HepG2 (cell line): Measurements from ENCODE around the gene MICAL1. TPM values are rescaled to one million over a fixed set of nuclear protein-coding genes. Genes with fewer than 3 reads are reported as not detected.

Experiments
- ATAC-seq: fragments of 200-7000 bp; cut with Tn5 transposase; 3 replicates; pipeline ENCODE4 v1.9.1; 2020; ENCODE audit warnings: mild to moderate bottlenecking, moderate library complexity
- BruUV-seq: library from RNA; stranded (reverse); fragments of 400-500 nt; replicated peaks from 2 replicates; lab custom pipeline; 2021; lab: Mats Ljungman, UMichigan
- CTCF ChIA-PET: fragments of 300-600 bp; formaldehyde crosslinking; extraction: SDS; loops from one replicate; lab custom pipeline; 2021; ENCODE audit warnings: low total read pairs, inconsistent platforms, low intra/inter-chr PET ratio; lab: Yijun Ruan, JAX
- POLR2A ChIA-PET: fragments of 350-600 bp; sonication (Branson Sonifier 250); formaldehyde crosslinking; loops from one replicate; lab custom pipeline; 2020; ENCODE audit warnings: antibody characterized with exemption, inconsistent platforms; lab: Yijun Ruan, JAX
- DNase-seq: peaks from one replicate; pipeline ENCODE4 v3.0.0-alpha.2; 2015; ENCODE audit warnings: low spot score
- FAIRE-seq: peaks from 3 replicates; lab custom pipeline; 2011; peaks lifted over from hg19 to GRCh38; lab: Jason Lieb, UNC
- H2AFZ ChIP-seq: one replicate; pipeline ENCODE4 v1.6.1; 2011; ENCODE audit warnings: low read length, inconsistent platforms
- H3K27ac ChIP-seq: fragments of 300-600 bp; 3 replicates; pipeline ENCODE4 v1.8.0; 2011; ENCODE audit warnings: mixed run types, mild to moderate bottlenecking, mixed read lengths, low read length, inconsistent platforms; ENCODE audit not compliant: insufficient read depth; ENCODE audit errors: extremely low read length
- H3K27me3 ChIP-seq, 2 experiments: fragments of 200-600 bp in 1 of 2; 2 replicates in 1 of 2; 3 replicates in 1 of 2; pipeline versions ENCODE4 v1.6.0 to v1.8.0; 2011; ENCODE audit warnings: low read length in 2 of 2, mild to moderate bottlenecking in 2 of 2, moderate library complexity in 2 of 2, inconsistent platforms in 1 of 2; ENCODE audit not compliant: insufficient read depth in 2 of 2, control insufficient read depth in 1 of 2
- H3K36me3 ChIP-seq, 2 experiments: fragments of 200-600 bp in 1 of 2; replicated peaks in 1 of 2; 2 replicates in 1 of 2; 3 replicates in 1 of 2; pipeline versions ENCODE4 v1.5.1 to v1.8.0; 2011; ENCODE audit warnings: low read length in 2 of 2, inconsistent platforms in 1 of 2; ENCODE audit not compliant: insufficient read depth in 2 of 2, control insufficient read depth in 1 of 2
- H3K4me1 ChIP-seq: 2 replicates; pipeline ENCODE4 v1.5.1; 2012; ENCODE audit warnings: low read length, inconsistent platforms; ENCODE audit not compliant: insufficient read depth
- H3K4me2 ChIP-seq: 2 replicates; pipeline ENCODE4 v1.6.0; 2011; ENCODE audit warnings: low read depth, low read length, inconsistent platforms
- H3K4me3 ChIP-seq, 3 experiments: fragments of 200-600 bp in 1 of 3; sonication (generic), shearing (Covaris generic) in 1 of 3; replicated peaks in 1 of 3; 2 replicates each; pipeline ENCODE4 v1.5.1; 2011 to 2016; ENCODE audit warnings: low read length in 3 of 3, inconsistent platforms in 2 of 3, low read depth in 2 of 3, mild to moderate bottlenecking in 2 of 3, control low read depth in 1 of 3, mixed read lengths in 1 of 3; ENCODE audit not compliant: insufficient read depth in 1 of 3
- H3K79me2 ChIP-seq: one replicate; pipeline ENCODE4 v1.6.1; 2011; ENCODE audit warnings: low read length, inconsistent platforms; ENCODE audit not compliant: insufficient read depth
- H3K9ac ChIP-seq: 2 replicates; pipeline ENCODE4 v1.6.0; 2011; ENCODE audit warnings: mild to moderate bottlenecking, low read depth, low read length, inconsistent platforms; ENCODE audit not compliant: insufficient read depth
- H3K9me3 ChIP-seq: 2 replicates; pipeline ENCODE4 v1.5.1; 2012; ENCODE audit warnings: mild to moderate bottlenecking, low read length
- H4K20me1 ChIP-seq: 2 replicates; pipeline ENCODE4 v1.6.0; 2011; ENCODE audit warnings: inconsistent platforms, mild to moderate bottlenecking, low read length, moderate library complexity; ENCODE audit not compliant: insufficient read depth
- JUNB ChIP-seq: sonication (generic); formaldehyde crosslinking; IDR thresholded peaks from 2 replicates; pipeline ENCODE4 v1.8.0; 2022; ENCODE audit warnings: missing genetic modification reagents, mild to moderate bottlenecking, borderline replicate concordance
- KLF11 ChIP-seq: IDR thresholded peaks from 2 replicates; pipeline ENCODE4 v1.6.1; 2016; ENCODE audit warnings: missing compliant biosample characterization
- SALL1 ChIP-seq: sonication (generic); formaldehyde crosslinking; IDR thresholded peaks from 2 replicates; pipeline ENCODE4 v1.8.0; 2022; ENCODE audit warnings: mild to moderate bottlenecking, missing genetic modification reagents
- SATB2 ChIP-seq: sonication (generic); formaldehyde crosslinking; IDR thresholded peaks from 2 replicates; pipeline ENCODE4 v1.5.0; 2020; ENCODE audit warnings: missing genetic modification reagents
- ZC3H4 ChIP-seq: sonication (generic); formaldehyde crosslinking; IDR thresholded peaks from 2 replicates; pipeline ENCODE4 v1.4.0; 2020; ENCODE audit warnings: missing genetic modification reagents, borderline replicate concordance
- ZNF260 ChIP-seq: sonication (generic); formaldehyde crosslinking; IDR thresholded peaks from 2 replicates; pipeline ENCODE4 v1.4.0; 2020; ENCODE audit warnings: missing genetic modification reagents, low read depth, mild to moderate bottlenecking, borderline replicate concordance
- ZNF570 ChIP-seq: sonication (generic); formaldehyde crosslinking; IDR thresholded peaks from 2 replicates; pipeline ENCODE4 v1.4.0; 2020; ENCODE audit warnings: mild to moderate bottlenecking, missing genetic modification reagents, borderline replicate concordance
- ZNF577 ChIP-seq: sonication (generic); formaldehyde crosslinking; IDR thresholded peaks from 2 replicates; pipeline ENCODE4 v1.4.0; 2020; ENCODE audit warnings: mild to moderate bottlenecking, low read depth, missing genetic modification reagents, borderline replicate concordance
- WGBS: methylation state at CpG from one replicate; pipeline ENCODE4 v1.1.6; 2017; ENCODE audit warnings: low lambda C conversion rate; 5-methylcytosine and 5-hydroxymethylcytosine counted together
- in situ Hi-C: cut with HindIII; loops from 2 replicates; pipeline ENCODE4 v1.10.0; 2017; ENCODE audit warnings: low pct_unique_long_range_greater_than_20kb; ENCODE audit not compliant: extremely low pct_ligation_motif_present
- intact Hi-C: fragments of 100-400 bp; cut with micrococcal nuclease; formaldehyde crosslinking; loops from one replicate; pipeline ENCODE4 v1.10.0; 2022; ENCODE audit not compliant: unreplicated experiment
- polyA plus RNA-seq, 8 experiments: library from polyadenylated mRNA; depleted of rRNA in 3 of 8; stranded (reverse) in 7 of 8; unstranded in 1 of 8; fragments of >200 nt; fragmentation: Illumina TruSeq in 4 of 8; extraction: Trizol in 4 of 8; gene quantifications; 2 replicates each; pipeline versions ENCODE4 v1.2.1 to v1.2.3, GENCODE V29; 2011 to 2016; ENCODE audit warnings: low read depth in 4 of 8, missing spikeins in 1 of 8, mixed read lengths in 1 of 8; ENCODE audit not compliant: insufficient read depth in 1 of 8
- total RNA-seq, 5 experiments: library from RNA; depleted of rRNA; stranded (reverse); fragments of >200 nt; fragmentation: Illumina TruSeq; extraction: Trizol; gene quantifications; 2 replicates each; pipeline ENCODE4 v1.2.3, GENCODE V29; 2016; ENCODE audit warnings: low read depth in 1 of 5
- TF ChIP-seq, protein P1 (sequence below), 2 experiments: sonication (generic) in 1 of 2; formaldehyde crosslinking in 1 of 2; IDR thresholded peaks; 2 replicates each; pipeline versions ENCODE4 v1.4.0 to v1.6.1; 2016 to 2020; ENCODE audit warnings: borderline replicate concordance in 1 of 2, low read depth in 1 of 2, mild to moderate bottlenecking in 1 of 2, missing genetic modification reagents in 1 of 2
- TF ChIP-seq, protein P2 (sequence below): sonication (generic); formaldehyde crosslinking; IDR thresholded peaks from 2 replicates; pipeline ENCODE4 v1.4.0; 2020; ENCODE audit warnings: low read depth, mild to moderate bottlenecking, missing genetic modification reagents
- TF ChIP-seq, protein P3 (sequence below): IDR thresholded peaks from 2 replicates; pipeline ENCODE4 v1.6.1; 2016; ENCODE audit warnings: missing genetic modification reagents, missing compliant biosample characterization
- TF ChIP-seq, protein P4 (sequence below): IDR thresholded peaks from 2 replicates; pipeline ENCODE4 v1.6.1; 2016; ENCODE audit warnings: low read depth, borderline replicate concordance
- TF ChIP-seq, protein P5 (sequence below): sonication (generic); formaldehyde crosslinking; IDR thresholded peaks from 2 replicates; pipeline ENCODE4 v1.4.0; 2020; ENCODE audit warnings: missing genetic modification reagents, low read depth, mild to moderate bottlenecking, borderline replicate concordance

The MICAL1 gene
- total and polyA plus RNA-seq, 2 of the 13 experiments (the other 11 are each of a cell fraction or from before 2014, with no cell fraction given): 6.9 to 39.0 TPM

DNA sequence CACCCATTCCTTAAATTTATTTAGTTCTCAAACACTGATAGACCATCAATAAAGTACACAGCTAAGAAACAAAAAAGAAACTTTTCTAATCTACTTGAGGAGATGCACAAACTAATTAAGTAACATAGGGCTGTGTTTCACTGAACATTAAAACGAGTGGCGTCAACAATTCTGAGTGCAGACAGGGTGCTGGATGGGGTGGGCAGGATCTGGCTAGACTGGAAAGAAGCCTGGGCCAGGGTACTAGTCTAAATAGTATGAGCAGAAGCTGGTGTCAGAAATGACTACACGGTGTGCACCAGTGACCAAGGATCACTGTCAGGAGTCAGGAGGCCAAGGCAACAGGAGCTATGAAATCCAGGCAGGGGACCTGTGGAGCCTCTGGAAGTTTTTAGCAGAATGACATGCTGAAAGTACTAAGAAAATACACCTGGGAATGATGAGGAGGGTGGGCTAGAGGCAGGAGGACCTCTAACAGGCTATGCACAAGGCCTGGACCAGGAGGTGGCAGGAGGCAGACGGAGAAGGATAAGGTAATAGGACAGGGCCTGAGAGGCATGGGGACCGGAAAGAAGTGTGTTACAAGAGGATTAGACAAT is 14.1 kb upstream of the MICAL1 start (continued):
- TF ChIP-seq JUNB: no peak
- no peak for TF ChIP-seq ZNF260 (CRISPR knock-in tag)

DNA sequence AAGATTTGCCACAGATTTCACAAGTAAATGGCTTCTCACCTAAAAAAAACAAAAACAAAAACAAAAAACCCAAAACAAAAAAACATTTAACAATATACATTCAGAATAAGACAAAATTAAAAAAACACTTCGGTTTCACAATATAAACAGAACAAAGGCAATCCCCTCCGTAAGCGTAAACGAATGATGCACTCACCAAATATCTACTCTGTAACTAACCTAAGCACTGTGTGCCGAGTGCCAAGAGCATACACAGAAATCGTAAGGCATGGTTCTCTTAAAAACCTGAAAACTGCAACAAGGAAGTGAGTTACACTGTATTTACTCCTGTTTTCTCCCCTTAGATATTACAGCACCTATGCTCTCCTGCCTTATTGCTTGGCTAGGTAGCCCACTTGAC is 12.1 kb upstream of the MICAL1 start:
- ChIA-PET CTCF (no interaction called here), POLR2A (no interaction called here)
- Histone ChIP-seq H2AFZ (no peak overlapping the region), H3K79me2 (no peaks in the 10 kb centered on the region), H3K9me3 (no peaks in the 10 kb centered on the region), H3K4me3 (no peak overlapping the region), H3K4me1 (no peaks in the 10 kb centered on the region), H3K9ac (no peak overlapping the region), H4K20me1 (no peaks in the 10 kb centered on the region), H3K4me2 (no peak overlapping the region), H3K27ac (no peak overlapping the region), H3K36me3 (peaks cover 19 to 58% of the 10 kb centered on the region in 2 experiments; a peak in 4 of 5 replicates), H3K27me3 (no peaks in the 10 kb centered on the region)
- WGBS: 94% methylated on average over 6 of the region's 6 CpGs
- ATAC-seq (no peak), FAIRE-seq (no peak), DNase-seq (no peak)
- in situ Hi-C loops (no loop called here), intact Hi-C loops (no loop called here)
- no TSS peak for BruUV-seq
- TF ChIP-seq, protein P1, sequence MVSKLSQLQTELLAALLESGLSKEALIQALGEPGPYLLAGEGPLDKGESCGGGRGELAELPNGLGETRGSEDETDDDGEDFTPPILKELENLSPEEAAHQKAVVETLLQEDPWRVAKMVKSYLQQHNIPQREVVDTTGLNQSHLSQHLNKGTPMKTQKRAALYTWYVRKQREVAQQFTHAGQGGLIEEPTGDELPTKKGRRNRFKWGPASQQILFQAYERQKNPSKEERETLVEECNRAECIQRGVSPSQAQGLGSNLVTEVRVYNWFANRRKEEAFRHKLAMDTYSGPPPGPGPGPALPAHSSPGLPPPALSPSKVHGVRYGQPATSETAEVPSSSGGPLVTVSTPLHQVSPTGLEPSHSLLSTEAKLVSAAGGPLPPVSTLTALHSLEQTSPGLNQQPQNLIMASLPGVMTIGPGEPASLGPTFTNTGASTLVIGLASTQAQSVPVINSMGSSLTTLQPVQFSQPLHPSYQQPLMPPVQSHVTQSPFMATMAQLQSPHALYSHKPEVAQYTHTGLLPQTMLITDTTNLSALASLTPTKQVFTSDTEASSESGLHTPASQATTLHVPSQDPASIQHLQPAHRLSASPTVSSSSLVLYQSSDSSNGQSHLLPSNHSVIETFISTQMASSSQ (IDR thresholded peaks at IDR 0.05; ENCODE audit: low read depth): no peak
- TF ChIP-seq, protein P1 (CRISPR knock-in tag; IDR thresholded peaks at IDR 0.05; ENCODE audit: borderline replicate concordance): no peak
- TF ChIP-seq, protein P2, sequence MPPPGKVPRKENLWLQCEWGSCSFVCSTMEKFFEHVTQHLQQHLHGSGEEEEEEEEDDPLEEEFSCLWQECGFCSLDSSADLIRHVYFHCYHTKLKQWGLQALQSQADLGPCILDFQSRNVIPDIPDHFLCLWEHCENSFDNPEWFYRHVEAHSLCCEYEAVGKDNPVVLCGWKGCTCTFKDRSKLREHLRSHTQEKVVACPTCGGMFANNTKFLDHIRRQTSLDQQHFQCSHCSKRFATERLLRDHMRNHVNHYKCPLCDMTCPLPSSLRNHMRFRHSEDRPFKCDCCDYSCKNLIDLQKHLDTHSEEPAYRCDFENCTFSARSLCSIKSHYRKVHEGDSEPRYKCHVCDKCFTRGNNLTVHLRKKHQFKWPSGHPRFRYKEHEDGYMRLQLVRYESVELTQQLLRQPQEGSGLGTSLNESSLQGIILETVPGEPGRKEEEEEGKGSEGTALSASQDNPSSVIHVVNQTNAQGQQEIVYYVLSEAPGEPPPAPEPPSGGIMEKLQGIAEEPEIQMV (CRISPR knock-in tag): no peak
- TF ChIP-seq ZNF577 (CRISPR knock-in tag) (no peak), KLF11 (CRISPR knock-in tag) (no peak), ZNF570 (no peak), SATB2 (no peak), SALL1 (CRISPR knock-in tag) (no peak), ZC3H4 (CRISPR knock-in tag) (no peak)
- TF ChIP-seq, protein P3, sequence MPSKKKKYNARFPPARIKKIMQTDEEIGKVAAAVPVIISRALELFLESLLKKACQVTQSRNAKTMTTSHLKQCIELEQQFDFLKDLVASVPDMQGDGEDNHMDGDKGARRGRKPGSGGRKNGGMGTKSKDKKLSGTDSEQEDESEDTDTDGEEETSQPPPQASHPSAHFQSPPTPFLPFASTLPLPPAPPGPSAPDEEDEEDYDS (CRISPR knock-in tag): no peak
- TF ChIP-seq, protein P4, sequence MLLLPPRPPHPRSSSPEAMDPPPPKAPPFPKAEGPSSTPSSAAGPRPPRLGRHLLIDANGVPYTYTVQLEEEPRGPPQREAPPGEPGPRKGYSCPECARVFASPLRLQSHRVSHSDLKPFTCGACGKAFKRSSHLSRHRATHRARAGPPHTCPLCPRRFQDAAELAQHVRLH (CRISPR knock-in tag): no peak
- TF ChIP-seq, protein P5, sequence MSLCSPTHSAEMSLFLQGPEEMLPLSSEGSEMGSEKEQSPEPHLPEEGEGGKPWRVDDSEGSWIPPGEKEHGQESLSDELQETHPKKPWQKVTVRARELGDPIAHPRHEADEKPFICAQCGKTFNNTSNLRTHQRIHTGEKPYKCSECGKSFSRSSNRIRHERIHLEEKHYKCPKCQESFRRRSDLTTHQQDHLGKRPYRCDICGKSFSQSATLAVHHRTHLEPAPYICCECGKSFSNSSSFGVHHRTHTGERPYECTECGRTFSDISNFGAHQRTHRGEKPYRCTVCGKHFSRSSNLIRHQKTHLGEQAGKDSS: no peak
